PC-3 (cell line): Measurements from ENCODE around the gene HMGXB3. TPM values are rescaled to one million over a fixed set of nuclear protein-coding genes. Genes with fewer than 3 reads are reported as not detected.
A peak's percentile ranks its signal among the peaks of the same experiment; 100 is the strongest.

ENCODE experiments used
- ATAC-seq: fragments of 200-7000 bp; cut with Tn5 transposase; 2 replicates; pipeline ENCODE4 v1.9.1; 2020; ENCODE audit warnings: mild to moderate bottlenecking, moderate library complexity
- BruUV-seq: library from RNA; stranded (reverse); fragments of 400-500 nt; replicated peaks from 2 replicates; lab custom pipeline; 2021; lab: Mats Ljungman, UMichigan
- CTCF ChIA-PET: fragments of 300-600 bp; sonication (Branson Sonifier 250); formaldehyde crosslinking; loops from one replicate; lab custom pipeline; 2022; ENCODE audit warnings: antibody characterized with exemption; lab: Charles Lee
- POLR2A ChIA-PET: fragments of 300-600 bp; sonication (Branson Sonifier 250); formaldehyde crosslinking; loops from one replicate; lab custom pipeline; 2022; ENCODE audit warnings: antibody characterized with exemption; ENCODE audit not compliant: unreplicated experiment; lab: Charles Lee
- DNase-seq: peaks from one replicate; pipeline ENCODE4 v3.0.0-alpha.2; 2015
- H2AFZ ChIP-seq: fragments of 300-600 bp; sonication (generic); 2 replicates; pipeline ENCODE4 v1.6.0; 2016; ENCODE audit warnings: antibody characterized with exemption, low read length
- H3F3A ChIP-seq: fragments of 300-600 bp; sonication (generic); one replicate; pipeline ENCODE4 v1.6.0; 2017; ENCODE audit warnings: antibody characterized with exemption, low read length, control low read depth, mild to moderate bottlenecking; ENCODE audit not compliant: unreplicated experiment
- H3K27ac ChIP-seq: fragments of 300-600 bp; sonication (generic); 2 replicates; pipeline ENCODE4 v1.5.1; 2016; ENCODE audit warnings: mild to moderate bottlenecking, low read length
- H3K27me3 ChIP-seq: fragments of 300-600 bp; sonication (generic); 2 replicates; pipeline ENCODE4 v1.6.1; 2016; ENCODE audit warnings: low read length, mixed read lengths
- H3K36me3 ChIP-seq: fragments of 300-600 bp; sonication (generic); 2 replicates; pipeline ENCODE4 v1.6.1; 2016; ENCODE audit warnings: low read depth, mixed run types, low read length, mixed read lengths
- H3K4me1 ChIP-seq: fragments of 300-600 bp; sonication (generic); 2 replicates; pipeline ENCODE4 v1.5.1; 2016; ENCODE audit warnings: low read length; ENCODE audit not compliant: insufficient read depth
- H3K4me2 ChIP-seq: fragments of 300-600 bp; sonication (generic); 2 replicates; pipeline ENCODE4 v1.6.0; 2016; ENCODE audit warnings: low read length
- H3K4me3 ChIP-seq: fragments of 300-600 bp; sonication (generic); 2 replicates; pipeline ENCODE4 v1.5.1; 2016; ENCODE audit warnings: mild to moderate bottlenecking, low read length, mixed read lengths
- H3K79me2 ChIP-seq: fragments of 300-600 bp; sonication (generic); 2 replicates; pipeline ENCODE4 v1.6.1; 2017; ENCODE audit warnings: low read length, mixed read lengths
- H3K9ac ChIP-seq: fragments of 300-600 bp; sonication (generic); 2 replicates; pipeline ENCODE4 v1.6.0; 2016; ENCODE audit warnings: mild to moderate bottlenecking, low read length
- H3K9me2 ChIP-seq: fragments of 300-600 bp; sonication (generic); replicated peaks from 2 replicates; pipeline ENCODE4 v1.6.1; 2016; ENCODE audit warnings: mixed run types, low read length, mixed read lengths
- H3K9me3 ChIP-seq: fragments of 300-600 bp; sonication (generic); 2 replicates; pipeline ENCODE4 v1.6.1; 2016; ENCODE audit warnings: low read length, mixed read lengths
- H4K20me1 ChIP-seq: fragments of 300-600 bp; sonication (generic); 2 replicates; pipeline ENCODE4 v1.6.1; 2016; ENCODE audit warnings: low read length, mixed read lengths
- CTCF ChIP-seq: fragments of 300-600 bp; sonication (generic); conservative IDR thresholded peaks from 2 replicates; pipeline ENCODE4 v1.5.1; 2017; ENCODE audit warnings: antibody characterized with exemption, low read depth, mild to moderate bottlenecking, low read length
- EZH2 ChIP-seq: fragments of 300-600 bp; sonication (generic); IDR thresholded peaks from one replicate; pipeline ENCODE4 v1.6.1; 2017; ENCODE audit warnings: antibody characterized with exemption, mild to moderate bottlenecking, low read length; ENCODE audit not compliant: unreplicated experiment
- EZH2phosphoT487 ChIP-seq: fragments of 300-600 bp; sonication (generic); IDR thresholded peaks from 2 replicates; pipeline ENCODE4 v1.6.1; 2018; ENCODE audit warnings: mild to moderate bottlenecking, antibody characterized with exemption, low read length, borderline replicate concordance
- intact Hi-C: fragments of 100-400 bp; cut with micrococcal nuclease; formaldehyde crosslinking; loops from 2 replicates; pipeline ENCODE4 v1.9.0; 2023
- total RNA-seq: library from RNA; depleted of rRNA; stranded (reverse); fragments of >200 nt; gene quantifications from 2 replicates; pipeline ENCODE4 v1.2.3, GENCODE V29; 2014

The HMGXB3 gene
- total RNA-seq, 1 experiment from 2014 or later: 56.6 TPM

- DNase-seq (peak; percentile 44), ATAC-seq (peak; percentile 32)
- Histone ChIP-seq H3K79me2 (peaks cover 53% of the 10 kb centered on the region), H3K9me3 (no peaks in the 10 kb centered on the region), H3K27ac (peak overlapping the region; percentile 63), H3K9me2 (no peaks in the 10 kb centered on the region), H3K4me3 (peak overlapping the region; percentile 89), H3F3A (no peaks in the 10 kb centered on the region), H3K36me3 (peaks cover 15% of the 10 kb centered on the region), H3K9ac (peak overlapping the region; percentile 93), H4K20me1 (peaks cover 11% of the 10 kb centered on the region), H2AFZ (peak overlapping the region; percentile 76), H3K4me2 (peak overlapping the region; percentile 96), H3K27me3 (no peaks in the 10 kb centered on the region), H3K4me1 (peaks cover 22% of the 10 kb centered on the region)
- ChIA-PET CTCF (interaction anchor here (0.9 kb wide), 1 partner anchor 167 kb away, joined by 3 read pairs; no protein-coding TSS in a partner anchor), POLR2A (interaction anchor here (0.5 to 1.5 kb wide), 4 partner anchors 16 to 655 kb away, joined by 3 to 12 read pairs (median 4); no protein-coding TSS in a partner anchor)
- intact Hi-C loops: loop anchor here (1.0 to 10.0 kb wide), 6 partner anchors 16 to 266 kb away; partner anchors contain the start of gene PPARGC1B
- BruUV-seq: no TSS peak
- no peak for TF ChIP-seq EZH2
- TF ChIP-seq EZH2phosphoT487: no peak
- no peak for TF ChIP-seq CTCF
Observed at GRCh38 chr5:150000990-150001659, 586 bp downstream of the HMGXB3 start.

GRCh38 chr5:150001660-150002486 is 1.3 kb downstream of the HMGXB3 start:
- DNase-seq: peak; percentile 84
- no peaks in the 10 kb centered on the region for H3K9me2 ChIP-seq
- TF ChIP-seq EZH2phosphoT487 (no peak), EZH2 (no peak), CTCF (peak; percentile 83)
- intact Hi-C loops: loop anchor here (1.0 to 10.0 kb wide), 5 partner anchors 15 to 267 kb away; partner anchors contain the start of gene PPARGC1B
- peak overlapping the region; percentile 89 for H3K4me3 ChIP-seq
- H4K20me1 ChIP-seq: peaks cover 11% of the 10 kb centered on the region
- BruUV-seq: TSS peak; percentile 52
- POLR2A ChIA-PET: interaction anchor here (0.5 kb wide), 1 partner anchor 655 kb away, joined by 4 read pairs; no protein-coding TSS in a partner anchor
- no peak overlapping the region for H3K27ac ChIP-seq
- H3K9me3 ChIP-seq: no peaks in the 10 kb centered on the region
- CTCF ChIA-PET: no interaction called here
- peak overlapping the region; percentile 96 for H3K4me2 ChIP-seq
- no peaks in the 10 kb centered on the region for H3F3A ChIP-seq
- no peaks in the 10 kb centered on the region for H3K27me3 ChIP-seq
- H3K4me1 ChIP-seq: peaks cover 22% of the 10 kb centered on the region
- peaks cover 22% of the 10 kb centered on the region for H3K36me3 ChIP-seq
- ATAC-seq: peak; percentile 53
- H3K79me2 ChIP-seq: peaks cover 60% of the 10 kb centered on the region
- peak overlapping the region; percentile 93 for H3K9ac ChIP-seq
- H2AFZ ChIP-seq: peak overlapping the region; percentile 76; the same call in 1 of the 2 replicates
